GM21619 (cell line): ENCODE data around the gene ILKAP.

ENCODE experiments used
- ATAC-seq: cut with Tn5 transposase; IDR thresholded peaks from one replicate; pipeline ENCODE4 v1.9.1; 2021; ENCODE audit not compliant: unreplicated experiment

The ILKAP gene

DNA sequence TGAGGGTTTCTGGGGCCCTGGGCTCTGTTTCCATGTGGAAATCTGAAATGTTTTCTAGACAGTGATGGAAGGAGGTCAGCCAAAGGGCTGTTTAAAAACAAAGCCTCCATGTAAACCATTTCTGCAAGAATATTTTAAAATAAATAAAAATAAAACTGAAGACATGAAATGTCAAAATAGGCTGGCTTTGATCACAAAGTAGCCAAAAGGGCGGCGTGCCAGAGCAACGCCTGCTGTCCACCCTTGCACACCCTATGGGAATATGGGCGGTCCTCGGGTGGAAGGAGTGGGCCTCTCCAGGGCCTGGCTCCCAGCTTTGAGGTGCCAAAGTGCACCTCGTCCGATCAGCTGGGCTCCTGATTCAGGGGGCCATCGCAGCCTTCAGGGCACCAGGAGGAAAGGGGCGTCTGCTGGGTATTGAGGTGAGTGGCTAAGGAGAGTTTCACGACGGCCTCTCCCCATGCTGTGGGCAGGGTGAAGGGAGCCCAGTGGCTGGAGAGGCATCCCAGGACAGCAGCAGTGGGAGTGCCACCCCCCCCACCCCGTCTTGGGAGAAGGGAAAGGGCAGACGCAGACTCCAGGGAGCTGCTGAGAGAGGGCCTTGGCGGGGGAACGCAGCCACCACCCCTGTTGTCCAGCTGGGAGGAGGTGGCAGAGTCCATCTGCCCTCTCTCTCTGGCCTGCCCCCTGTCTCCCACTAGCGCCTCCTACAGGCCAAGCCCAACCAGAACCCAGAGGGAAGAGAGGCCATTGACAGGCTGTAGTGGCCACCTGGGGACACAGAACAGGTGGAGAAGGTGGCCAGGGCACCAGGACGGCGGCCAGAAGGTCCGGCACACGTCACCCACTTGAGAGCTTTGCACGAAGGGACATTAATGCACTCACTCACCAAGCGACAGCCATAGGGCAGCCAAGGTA lies 50.5 kb downstream of the ILKAP start:
- no peak for ATAC-seq

- ATAC-seq: no peak
These were observed 51.8 kb downstream of the ILKAP start for GRCh38 chr2:238151628-238152235.

DNA sequence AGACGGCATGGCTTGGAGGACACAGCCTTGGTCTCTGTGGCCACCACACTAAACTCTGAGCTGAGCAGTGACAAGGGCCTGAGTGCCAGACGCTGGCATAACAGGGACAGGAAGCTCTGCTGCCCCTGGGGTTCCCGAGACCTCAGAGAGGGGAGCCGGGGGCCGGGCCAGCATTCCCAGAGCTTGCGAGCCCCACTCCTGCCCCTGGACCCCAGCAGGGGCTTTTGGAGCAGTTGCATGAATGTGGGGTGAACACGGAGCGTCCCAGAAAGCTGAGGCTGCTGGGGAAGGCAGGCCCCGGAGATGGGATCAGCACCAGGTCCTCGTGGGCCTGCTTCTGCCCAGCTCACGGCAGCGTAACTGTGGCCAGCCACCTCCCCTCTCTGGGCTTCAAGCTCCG lies 52.3 kb downstream of the ILKAP start:
- no peak for ATAC-seq

GRCh38 chr2:238150686-238151085 lies 52.8 kb downstream of the ILKAP start:
- ATAC-seq: no peak

DNA sequence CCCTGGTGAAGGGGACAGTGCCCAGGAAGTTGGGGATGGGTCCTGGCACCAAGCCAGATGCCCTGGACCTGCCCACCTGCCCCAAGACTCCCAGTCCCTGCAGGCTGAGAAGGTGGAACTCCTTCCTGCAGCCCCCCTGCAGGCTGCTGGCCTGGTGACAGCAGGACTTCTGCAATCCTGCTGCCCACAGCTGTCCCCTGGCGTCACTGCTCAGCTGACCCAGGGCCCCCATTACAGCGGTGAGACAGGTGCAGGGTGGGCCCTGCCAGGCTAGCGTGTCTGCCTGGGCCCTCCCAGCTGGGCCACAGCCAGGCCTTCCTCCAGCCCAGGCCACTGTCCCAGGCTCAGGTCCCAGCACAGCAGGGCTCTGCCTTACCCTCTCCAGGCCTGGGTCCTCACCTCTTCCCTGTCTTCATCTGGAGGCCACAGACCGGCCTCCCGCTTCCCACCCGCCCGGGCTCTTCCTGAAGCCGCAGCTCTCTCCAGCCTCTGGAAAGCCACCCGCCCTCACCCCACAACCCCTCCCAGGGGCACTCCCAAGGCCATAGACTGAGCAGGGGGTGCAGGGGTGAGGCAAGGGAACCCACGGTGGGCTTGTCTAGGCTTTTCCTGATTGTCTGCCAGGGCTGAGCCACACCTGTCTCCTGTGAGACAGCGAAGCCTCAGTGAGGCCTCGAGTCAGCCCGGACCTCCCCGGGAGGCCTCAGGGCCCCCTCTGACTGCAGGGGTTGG lies 53.5 kb downstream of the ILKAP start:
- ATAC-seq: no peak

DNA sequence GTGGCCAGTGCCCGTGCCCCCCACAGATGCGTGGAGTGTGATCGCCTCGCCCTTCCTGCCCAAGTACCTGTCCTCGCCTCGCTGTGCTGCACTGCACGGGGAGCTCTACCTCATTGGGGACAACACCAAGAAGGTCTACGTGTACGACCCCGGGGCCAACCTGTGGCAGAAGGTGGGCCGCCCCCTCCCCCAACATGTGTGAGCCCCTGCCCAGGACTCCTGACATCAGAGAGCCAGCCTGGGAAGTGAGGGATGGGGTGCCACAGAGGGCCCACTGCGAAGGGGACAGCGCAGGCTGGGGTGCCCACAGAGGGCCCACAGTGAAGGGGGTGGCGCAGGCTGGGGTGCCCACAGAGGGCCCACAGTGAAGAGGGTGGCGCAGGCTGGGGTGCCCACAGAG lies 54.5 kb downstream of the ILKAP start:
- no peak for ATAC-seq

DNA sequence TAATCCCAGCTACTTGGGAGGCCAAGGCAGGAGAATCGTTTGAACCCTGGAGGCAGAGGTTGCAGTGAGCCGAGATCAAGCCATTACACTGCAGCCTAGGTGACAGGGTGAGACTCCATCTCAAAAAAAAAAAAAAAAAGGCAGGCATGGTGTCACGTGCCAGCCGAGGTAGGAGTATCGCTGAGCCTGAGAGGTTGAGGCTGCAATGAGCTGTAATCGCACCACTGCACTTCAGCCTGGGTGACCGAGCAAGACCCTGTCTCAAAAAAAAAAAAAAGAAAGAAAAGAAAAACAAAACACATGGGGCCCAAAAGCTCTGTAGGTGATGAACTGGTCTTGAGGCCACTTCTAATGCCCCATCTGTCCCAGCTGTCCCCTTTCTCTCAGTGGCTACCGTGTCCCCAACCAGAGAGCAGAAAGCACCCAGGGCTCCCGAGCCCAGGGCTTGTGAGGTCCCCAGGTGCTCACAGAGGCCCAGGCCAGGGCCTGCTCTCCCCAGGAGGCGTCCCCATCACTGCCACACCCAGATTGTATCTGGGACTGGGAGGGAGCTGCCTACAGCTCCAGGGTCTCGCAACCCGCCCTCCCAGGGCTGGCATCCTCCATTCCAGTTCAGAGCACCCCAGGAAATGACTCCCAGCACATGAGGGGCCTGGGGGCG lies 56.5 kb downstream of the ILKAP start:
- ATAC-seq: no peak

GRCh38 chr2:238145851-238146250 lies 57.6 kb downstream of the ILKAP start:
- ATAC-seq: no peak

DNA sequence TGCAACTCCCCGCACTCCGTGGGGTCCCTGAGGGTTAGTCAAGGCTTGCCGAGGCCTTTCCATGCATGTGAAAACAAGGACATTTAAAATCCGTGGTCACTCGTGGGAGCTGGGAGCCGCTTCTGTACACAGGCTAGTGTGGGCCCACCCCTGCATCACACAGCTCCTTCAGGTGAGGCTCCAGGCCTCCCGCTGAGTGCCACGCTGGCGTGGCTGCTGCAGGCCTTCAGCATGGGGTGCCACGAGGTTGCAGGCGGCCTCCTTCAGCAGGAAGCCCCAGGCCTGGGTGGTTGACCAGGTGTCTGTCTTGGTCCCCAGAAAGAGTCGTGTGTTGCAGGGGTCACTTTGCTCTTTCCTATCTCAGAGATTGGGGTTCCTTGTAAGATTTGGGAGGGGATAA lies 58.4 kb downstream of the ILKAP start:
- ATAC-seq: no peak

GRCh38 chr2:238144262-238144661 lies 59.2 kb downstream of the ILKAP start:
- ATAC-seq: no peak

- ATAC-seq: no peak
These were observed 60.1 kb downstream of the ILKAP start for GRCh38 chr2:238143239-238143951.

DNA sequence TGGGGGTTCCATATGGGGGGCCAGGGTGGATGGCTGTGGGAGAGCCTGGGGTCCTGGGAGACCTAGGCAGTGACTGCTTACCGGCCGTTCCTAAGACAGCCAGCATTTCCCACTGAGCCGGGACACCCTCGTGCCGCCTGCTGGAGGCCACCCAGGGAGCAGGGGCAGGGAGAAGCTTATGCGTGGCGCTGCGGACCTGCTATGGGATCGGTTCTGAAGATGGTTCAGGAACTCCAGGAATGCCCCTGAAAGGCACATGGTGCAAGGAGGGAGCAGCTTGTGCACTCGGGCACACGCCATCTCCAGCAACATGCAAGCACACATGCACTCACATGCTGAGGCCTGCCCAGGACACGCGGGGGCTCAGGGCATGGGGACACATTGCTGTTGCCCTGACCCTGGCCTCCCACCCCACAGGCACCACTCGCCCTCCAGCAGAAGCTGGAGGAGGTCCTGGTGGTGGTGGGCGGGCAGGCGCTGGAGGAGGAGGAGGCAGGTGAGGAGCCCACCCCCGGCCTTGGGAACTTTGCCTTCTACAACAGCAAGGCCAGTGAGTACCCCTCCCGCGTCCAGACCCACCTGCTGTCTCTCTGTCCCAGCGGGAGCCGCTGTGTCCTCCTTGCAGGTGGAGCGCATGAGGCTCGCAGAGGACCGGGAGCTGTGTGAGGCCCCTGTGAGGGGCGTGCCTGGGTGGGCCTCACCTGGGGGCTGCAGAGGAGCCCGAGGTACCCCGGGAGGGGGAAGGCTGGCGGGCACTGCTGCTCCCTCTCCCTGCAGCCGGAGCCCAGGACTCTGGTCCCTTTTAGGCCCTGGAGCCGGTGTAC lies 60.9 kb downstream of the ILKAP start:
- no peak for ATAC-seq

- no peak for ATAC-seq
These were observed 61.8 kb downstream of the ILKAP start for GRCh38 chr2:238141541-238142318.

GRCh38 chr2:238140721-238141540 lies 62.6 kb downstream of the ILKAP start:
- ATAC-seq: no peak

GRCh38 chr2:238140040-238140439 lies 63.5 kb downstream of the ILKAP start:
- no peak for ATAC-seq

GRCh38 chr2:238139196-238140039 lies 64.1 kb downstream of the ILKAP start:
- no peak for ATAC-seq
